MM.1S (cell line): ENCODE data around the gene RABEP1.

ENCODE experiments used
- EZH2 ChIP-seq: fragments of 300-600 bp; sonication (generic); optimal IDR thresholded peaks from 2 replicates; pipeline ENCODE3; 2017; ENCODE audit warnings: low read depth, mild to moderate bottlenecking, antibody characterized with exemption, low read length, mixed read lengths
- TF ChIP-seq, protein P1 (sequence below): fragments of 300-600 bp; sonication (generic); IDR thresholded peaks from 2 replicates; pipeline ENCODE4 v1.5.1; 2016; ENCODE audit warnings: antibody characterized with exemption, low read length, mixed read lengths

DNA sequence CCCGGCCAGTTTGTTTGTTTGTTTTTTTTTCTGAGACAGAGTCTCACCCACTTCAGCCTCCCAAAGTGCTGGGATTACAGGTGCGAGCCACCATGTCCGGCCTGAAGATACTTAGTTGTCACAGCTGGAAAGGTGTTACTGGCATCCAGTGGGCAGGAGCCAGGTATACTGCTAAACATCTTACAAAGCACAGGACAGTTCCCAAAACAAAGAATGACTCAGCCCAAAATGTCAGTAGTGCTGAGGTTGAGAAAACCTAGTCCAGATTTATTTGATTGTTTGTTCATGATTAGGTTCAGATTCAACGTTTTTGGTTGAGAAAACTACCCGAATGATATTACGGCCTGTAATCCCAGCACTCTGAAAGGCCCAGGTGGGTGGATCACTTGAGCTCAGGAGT, 18.6 kb upstream of the RABEP1 start:
- TF ChIP-seq, protein P1, sequence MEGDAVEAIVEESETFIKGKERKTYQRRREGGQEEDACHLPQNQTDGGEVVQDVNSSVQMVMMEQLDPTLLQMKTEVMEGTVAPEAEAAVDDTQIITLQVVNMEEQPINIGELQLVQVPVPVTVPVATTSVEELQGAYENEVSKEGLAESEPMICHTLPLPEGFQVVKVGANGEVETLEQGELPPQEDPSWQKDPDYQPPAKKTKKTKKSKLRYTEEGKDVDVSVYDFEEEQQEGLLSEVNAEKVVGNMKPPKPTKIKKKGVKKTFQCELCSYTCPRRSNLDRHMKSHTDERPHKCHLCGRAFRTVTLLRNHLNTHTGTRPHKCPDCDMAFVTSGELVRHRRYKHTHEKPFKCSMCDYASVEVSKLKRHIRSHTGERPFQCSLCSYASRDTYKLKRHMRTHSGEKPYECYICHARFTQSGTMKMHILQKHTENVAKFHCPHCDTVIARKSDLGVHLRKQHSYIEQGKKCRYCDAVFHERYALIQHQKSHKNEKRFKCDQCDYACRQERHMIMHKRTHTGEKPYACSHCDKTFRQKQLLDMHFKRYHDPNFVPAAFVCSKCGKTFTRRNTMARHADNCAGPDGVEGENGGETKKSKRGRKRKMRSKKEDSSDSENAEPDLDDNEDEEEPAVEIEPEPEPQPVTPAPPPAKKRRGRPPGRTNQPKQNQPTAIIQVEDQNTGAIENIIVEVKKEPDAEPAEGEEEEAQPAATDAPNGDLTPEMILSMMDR, result no peak
- TF ChIP-seq EZH2, result no peak
